Mesenteric fat pad (tissue), 1 donor: Measurements from ENCODE around the gene ALOX5. TPM values are rescaled to one million over a fixed set of nuclear protein-coding genes. Genes with fewer than 3 reads are reported as not detected.
"Not testable (repeated sequence)": the region's sequence is repeated elsewhere in the genome, so short reads cannot be mapped to it uniquely, and the experiment has no call there.

Source experiments
- DNase-seq: peaks from one replicate; pipeline ENCODE4 v3.0.0-alpha.2; 2020; ENCODE audit warnings: low spot score
- total RNA-seq: library from RNA; stranded (reverse); fragmentation: NEBNext Ultra II Directional; extraction: Animal tissue kit (Norgen Biotek cat#: 25700); gene quantifications from one replicate; pipeline ENCODE4 v1.2.1, GENCODE V29; 2021
- donor health status: DM: yes; HTN: yes; CAD: no.

ALOX5 gene
- total RNA-seq, 1 donor from 2014 or later, result 36.8 TPM

GRCh38 chr10:45463244-45464116, 89.5 kb downstream of the ALOX5 start:
- no peak for DNase-seq

DNA sequence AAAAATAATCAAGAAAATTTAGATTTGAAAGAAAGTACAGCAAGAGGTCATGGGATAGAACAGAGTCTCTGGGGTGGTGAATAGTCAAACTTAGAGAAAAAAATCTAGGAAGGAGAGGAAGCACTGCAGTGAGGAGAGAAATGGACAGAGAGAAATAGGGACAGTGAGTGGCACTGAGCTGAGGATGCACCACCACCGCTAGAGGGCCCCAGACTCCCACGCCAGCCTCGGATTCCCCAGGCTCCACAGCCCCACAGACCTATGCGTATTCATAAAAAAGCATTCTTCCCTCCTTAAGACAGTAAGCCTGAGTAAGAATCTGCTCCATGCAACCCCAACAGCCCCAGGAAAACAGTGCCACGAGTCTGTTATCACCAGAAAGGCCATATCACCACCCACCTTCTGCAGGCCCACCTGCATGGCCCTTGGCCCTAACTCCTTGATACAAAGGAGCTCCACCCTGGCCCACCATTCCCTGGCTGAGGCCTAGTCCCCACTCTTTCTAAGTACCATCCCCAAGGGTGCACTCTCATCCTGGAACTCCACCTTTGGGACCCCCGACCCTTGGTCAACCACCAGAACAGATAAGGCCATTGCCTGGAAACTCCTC, 91.0 kb downstream of the ALOX5 start:
- DNase-seq, result no peak

DNA sequence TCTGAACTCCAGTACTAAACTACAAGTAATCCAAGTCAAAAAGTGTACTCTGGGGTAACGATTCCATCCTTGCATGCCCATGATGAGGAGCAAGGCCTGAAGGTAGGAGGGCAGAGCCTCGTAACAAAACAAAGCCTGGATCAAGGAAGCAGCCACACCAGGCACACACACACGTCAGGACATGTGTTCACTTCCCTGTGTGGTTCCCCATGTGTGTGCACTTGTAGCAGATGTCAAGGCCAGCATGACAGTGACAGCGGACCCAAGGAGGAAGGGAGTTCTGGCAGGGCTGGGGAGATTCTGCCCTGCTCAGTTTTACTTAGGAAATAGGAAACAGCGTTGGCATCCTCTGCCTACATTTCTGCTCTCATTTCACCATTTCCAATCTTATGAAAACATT, 92.8 kb downstream of the ALOX5 start:
- no peak for DNase-seq

DNA sequence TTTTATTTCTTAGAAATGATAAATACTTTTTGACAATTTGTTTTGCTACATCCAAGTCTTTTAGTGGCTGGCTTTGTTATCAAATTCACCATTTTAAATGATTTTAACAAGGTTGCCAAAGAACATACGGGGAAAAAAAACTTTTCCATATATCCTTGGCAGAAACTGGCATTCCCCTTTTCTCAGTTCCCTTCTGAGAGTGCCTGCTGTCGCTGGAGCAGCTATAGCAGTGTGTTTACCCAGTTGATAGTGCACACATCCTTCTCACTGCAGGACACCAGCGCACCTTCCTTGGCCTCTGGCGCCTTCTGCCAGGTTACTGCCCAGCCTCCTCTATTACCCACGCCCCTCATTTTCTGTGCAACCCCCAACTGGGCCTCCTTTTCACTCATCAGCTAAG, 94.1 kb downstream of the ALOX5 start:
- no peak for DNase-seq

GRCh38 chr10:45470098-45471012, 96.3 kb downstream of the ALOX5 start:
- no peak for DNase-seq

DNA sequence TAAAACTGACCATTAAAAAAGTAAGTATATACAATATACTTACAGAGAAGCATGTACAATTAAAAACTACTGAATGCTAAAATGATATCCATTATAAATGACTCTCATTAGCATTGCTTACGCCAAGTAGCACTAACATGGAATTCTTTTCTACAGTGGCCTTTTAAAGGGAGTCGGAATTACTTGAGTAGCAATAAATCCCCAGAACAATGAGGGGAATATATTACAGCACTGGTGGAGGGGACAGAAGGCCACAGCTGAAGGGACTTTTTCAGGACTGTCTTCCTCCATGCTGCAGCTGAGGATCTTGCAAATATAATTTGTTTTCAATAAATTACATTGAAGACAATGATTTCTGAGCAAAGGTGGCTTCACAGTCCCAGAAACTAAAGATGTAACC, 97.0 kb downstream of the ALOX5 start:
- DNase-seq, result no peak

DNA sequence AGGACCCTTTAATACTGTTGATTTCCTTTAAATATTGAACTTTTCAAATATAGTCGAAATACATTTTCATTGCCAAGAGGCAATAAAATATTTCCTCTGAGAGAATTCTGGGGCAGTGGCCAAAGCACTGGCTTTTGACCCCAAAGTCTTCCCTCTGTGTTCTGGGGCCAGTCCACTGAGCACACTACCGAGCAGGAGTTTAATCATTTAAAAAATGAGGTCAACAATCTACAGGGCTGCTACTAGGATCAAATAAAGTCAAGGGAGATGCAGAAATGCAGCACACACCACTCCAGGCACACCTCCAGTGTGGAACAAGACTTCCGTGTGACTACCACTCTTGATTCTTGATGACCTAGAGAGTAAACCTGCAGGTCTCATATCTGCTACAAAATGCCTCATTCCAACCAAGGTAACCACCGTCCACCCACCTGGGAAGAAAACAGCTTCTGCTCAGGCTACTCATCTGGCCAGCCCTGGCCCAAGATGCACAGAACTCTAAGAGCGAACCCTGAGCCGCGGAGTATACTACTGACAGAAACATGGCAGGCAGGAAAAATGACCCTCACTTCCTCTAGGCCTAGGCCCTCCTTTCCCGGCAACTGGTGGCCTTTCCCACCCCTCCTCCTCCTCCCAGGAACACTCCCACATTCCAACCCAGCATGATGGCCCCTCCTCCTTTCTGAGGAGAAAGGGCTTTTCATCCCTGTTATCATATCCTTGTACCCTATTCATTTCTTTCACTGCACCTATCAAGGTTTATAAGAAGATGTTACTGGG, 97.7 kb downstream of the ALOX5 start:
- DNase-seq, result no peak

DNA sequence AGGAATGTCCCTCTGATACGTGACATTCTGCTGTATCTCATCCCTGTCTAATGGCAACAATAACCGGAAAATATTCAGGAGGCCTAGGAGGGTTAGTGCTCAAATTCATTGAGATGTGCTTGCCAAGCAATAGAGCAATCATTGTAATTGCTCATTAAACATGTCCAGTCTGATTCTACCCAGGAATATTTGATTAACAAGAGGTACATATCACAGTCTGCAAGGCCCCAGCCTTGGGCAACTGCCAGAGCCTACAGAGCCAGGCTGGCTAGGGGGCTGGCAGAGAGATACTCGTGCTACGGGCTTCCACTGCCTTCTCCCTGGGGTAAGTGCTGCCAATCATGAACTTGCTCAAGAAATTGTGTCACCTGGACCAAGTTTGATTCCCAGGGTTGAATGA, 99.1 kb downstream of the ALOX5 start:
- DNase-seq, result no peak

DNA sequence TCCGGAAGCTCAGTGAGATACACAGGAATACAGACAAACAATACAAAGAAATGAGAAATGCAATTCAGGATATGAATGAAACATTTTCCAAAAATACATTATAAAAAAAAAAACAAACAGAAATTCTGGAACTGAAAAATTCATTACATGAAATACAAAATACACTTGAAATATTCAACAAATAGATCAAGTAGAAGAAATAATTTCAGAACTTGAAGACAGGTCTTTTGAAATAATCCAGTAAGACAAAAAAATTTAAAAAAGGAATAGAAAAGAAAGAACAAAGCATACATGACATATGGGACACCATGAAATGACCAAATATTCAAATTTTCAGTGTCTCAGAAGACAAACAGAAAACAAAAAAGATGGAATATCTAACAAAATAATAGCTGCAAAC, 102.5 kb downstream of the ALOX5 start:
- no peak for DNase-seq

- DNase-seq, result no peak
Measured at GRCh38 chr10:45480294-45480693, 106.3 kb downstream of the ALOX5 start.

DNA sequence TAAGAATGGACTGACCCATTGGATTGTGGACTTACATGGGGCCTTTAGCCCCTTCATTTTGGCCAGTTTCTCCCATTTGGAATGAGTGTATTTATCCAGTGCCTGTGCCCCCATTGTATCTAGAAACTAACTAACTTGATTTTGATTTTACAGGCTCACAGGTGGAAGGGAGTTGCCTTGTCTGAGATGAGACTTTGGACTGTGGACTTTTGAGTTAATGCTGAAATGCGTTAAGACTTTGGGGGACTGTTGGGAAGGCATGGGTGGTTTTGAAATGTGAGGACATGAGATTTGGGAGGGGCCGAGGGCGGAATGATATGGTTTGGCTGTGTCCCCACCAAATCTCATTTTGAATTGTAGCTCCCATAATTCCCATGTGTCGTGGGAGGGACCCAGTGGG, 107.1 kb downstream of the ALOX5 start:
- DNase-seq, result not testable (repeated sequence)

GRCh38 chr10:45483002-45483401, 109.0 kb downstream of the ALOX5 start:
- no peak for DNase-seq

DNA sequence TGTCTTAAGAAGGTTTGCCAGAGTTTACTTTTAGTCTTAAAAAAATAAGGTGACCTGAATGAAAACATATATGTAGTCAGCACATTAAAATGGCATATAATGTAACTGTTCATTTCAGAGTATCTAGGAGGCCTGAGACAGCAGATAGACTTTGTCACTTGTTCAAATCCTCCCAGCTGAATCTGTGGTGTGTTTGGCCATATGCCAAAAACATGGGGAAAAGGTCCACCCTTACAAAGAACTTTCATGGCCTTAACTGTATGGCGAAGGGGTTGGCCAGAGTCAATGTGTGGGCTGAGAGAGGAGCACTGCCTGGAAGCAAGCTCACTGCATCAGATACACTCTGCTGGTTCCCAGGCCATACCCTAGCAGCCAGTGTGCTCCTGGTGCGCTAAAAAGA, 113.7 kb downstream of the ALOX5 start:
- DNase-seq, result no peak

GRCh38 chr10:45488365-45488764, 114.3 kb downstream of the ALOX5 start:
- no peak for DNase-seq

DNA sequence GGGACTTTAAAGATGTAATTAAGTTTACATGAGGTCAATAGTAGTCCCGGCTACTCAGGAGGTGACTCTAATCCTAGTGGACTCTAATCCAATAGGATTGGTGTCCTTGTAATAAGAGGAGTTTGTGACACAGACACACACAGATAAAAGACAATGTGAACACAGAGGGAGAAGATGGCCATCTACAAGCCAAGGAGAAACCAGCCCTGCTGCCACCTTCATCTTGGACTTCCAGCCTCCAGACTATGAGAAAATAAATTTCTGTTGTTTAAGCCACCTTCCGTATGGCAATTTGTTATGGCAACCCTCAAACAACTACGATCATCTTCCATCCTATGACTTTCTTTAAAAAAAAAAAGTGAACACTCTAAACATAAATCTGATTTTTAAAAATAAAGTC, 116.3 kb downstream of the ALOX5 start:
- no peak for DNase-seq

DNA sequence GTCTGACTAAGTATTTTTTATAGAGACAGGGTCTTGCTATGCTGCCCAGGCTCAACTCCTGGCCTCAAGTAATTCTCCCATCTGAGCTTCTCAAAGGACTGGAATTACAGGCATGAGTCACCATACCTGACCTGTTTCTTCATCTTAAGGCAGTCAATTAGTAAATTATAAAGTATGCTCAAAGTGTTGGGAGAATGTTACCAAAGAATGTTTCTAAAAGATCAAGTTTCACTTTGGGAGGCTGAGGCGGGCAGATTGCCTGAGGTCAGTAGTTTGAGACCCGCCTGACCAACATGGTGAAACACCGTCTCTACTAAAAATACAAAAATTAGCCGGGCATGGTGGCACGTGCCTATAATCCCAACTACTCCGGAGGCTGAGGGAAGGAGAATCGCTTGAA, 117.0 kb downstream of the ALOX5 start:
- DNase-seq, result no peak

Other genes starting within 250 kb of the ALOX5 start
- not detected for gene OR13A1, start 58.6 kb upstream of the ALOX5 start, total RNA-seq